HG02852 (cell line): ENCODE measurements around the gene APBA1.

Experiments used
- ATAC-seq: cut with Tn5 transposase; IDR thresholded peaks from one replicate; pipeline ENCODE4 v1.9.1; 2021; ENCODE audit warnings: mild to moderate bottlenecking, moderate library complexity; ENCODE audit not compliant: unreplicated experiment

APBA1 gene

GRCh38 chr9:69486498-69486897 is 185.7 kb downstream of the APBA1 start:
- ATAC-seq, result no peak

- ATAC-seq, result no peak
Observed at GRCh38 chr9:69485466-69485865, 186.7 kb downstream of the APBA1 start.

GRCh38 chr9:69483886-69484422 is 188.2 kb downstream of the APBA1 start:
- ATAC-seq, result no peak

- ATAC-seq, result no peak
Observed at GRCh38 chr9:69476797-69477196, 195.4 kb downstream of the APBA1 start.

GRCh38 chr9:69476016-69476415 is 196.2 kb downstream of the APBA1 start:
- ATAC-seq, result no peak

GRCh38 chr9:69474821-69475220 is 197.3 kb downstream of the APBA1 start:
- no peak for ATAC-seq

GRCh38 chr9:69472101-69472620 is 200.0 kb downstream of the APBA1 start:
- no peak for ATAC-seq

- no peak for ATAC-seq
Observed at GRCh38 chr9:69471433-69471832, 200.7 kb downstream of the APBA1 start.

GRCh38 chr9:69470186-69470977 is 201.8 kb downstream of the APBA1 start:
- ATAC-seq, result no peak

- no peak for ATAC-seq
Observed at GRCh38 chr9:69469136-69469535, 203.0 kb downstream of the APBA1 start.

- no peak for ATAC-seq
Observed at GRCh38 chr9:69468380-69468779, 203.8 kb downstream of the APBA1 start.

GRCh38 chr9:69466151-69466550 is 206.0 kb downstream of the APBA1 start:
- ATAC-seq, result no peak

GRCh38 chr9:69465473-69465872 is 206.7 kb downstream of the APBA1 start:
- ATAC-seq, result no peak

- no peak for ATAC-seq
Observed at GRCh38 chr9:69463497-69464068, 208.6 kb downstream of the APBA1 start.

- no peak for ATAC-seq
Observed at GRCh38 chr9:69462394-69462793, 209.8 kb downstream of the APBA1 start.

GRCh38 chr9:69461103-69461887 is 210.9 kb downstream of the APBA1 start:
- no peak for ATAC-seq

GRCh38 chr9:69460012-69460411 is 212.2 kb downstream of the APBA1 start:
- ATAC-seq, result no peak

- ATAC-seq, result no peak
Observed at GRCh38 chr9:69458176-69458575, 214.0 kb downstream of the APBA1 start.

- ATAC-seq, result no peak
Observed at GRCh38 chr9:69456201-69456600, 216.0 kb downstream of the APBA1 start.

- ATAC-seq, result no peak
Observed at GRCh38 chr9:69455311-69455710, 216.9 kb downstream of the APBA1 start.

GRCh38 chr9:69454321-69454720 is 217.8 kb downstream of the APBA1 start:
- ATAC-seq, result no peak
